Right kidney (tissue), 1 donor: ENCODE data around the gene TCIRG1.

Source experiments
- DNase-seq: peaks from one replicate; pipeline ENCODE4 v3.0.0-alpha.2; 2016

Gene TCIRG1

DNA sequence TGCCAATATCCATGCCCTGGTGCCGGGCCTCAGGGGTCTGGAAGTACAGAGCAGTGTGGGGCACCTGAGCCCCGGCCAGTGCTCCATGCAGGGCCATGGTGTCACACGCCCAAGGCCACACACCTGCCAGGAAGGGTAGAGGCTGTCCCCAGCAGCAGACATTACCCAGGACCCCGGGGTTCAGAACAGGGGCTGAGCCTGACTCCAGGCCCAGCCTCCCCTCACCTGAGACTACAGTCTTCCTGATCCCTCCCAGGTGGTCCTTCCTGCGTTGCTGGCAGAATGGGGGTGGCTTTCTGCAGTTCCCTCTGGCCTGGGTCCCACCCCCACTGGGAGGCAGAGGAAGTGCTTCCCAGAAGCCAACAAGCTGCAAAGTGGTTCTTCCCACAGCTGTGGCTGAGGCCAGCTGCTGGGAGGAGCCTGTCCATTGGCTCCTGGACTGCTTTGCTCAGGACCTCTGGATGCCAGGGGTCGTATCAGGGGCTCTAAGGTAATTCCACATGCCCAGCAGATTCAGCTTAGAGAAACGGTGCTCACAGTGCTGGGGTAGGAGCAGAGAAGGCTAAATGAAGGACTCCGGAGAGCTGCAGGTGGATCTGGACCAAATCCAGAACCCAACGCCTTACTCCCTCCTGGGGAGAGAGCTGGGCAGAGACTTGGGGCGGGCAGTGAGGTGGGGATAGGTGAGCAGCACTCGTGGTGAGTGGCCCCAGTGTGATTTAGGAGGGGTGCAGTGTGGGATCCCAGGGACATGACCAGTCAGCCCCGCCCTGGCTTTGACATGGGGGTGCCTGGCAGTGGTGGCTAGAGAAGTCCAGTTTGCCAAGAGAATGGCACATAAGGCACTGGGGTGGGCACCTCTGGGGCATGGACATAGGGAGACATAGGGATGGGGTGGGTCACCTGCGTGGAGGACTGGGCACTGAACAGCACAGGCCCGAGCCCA is 12.6 kb downstream of the TCIRG1 start:
- no peak for DNase-seq

DNA sequence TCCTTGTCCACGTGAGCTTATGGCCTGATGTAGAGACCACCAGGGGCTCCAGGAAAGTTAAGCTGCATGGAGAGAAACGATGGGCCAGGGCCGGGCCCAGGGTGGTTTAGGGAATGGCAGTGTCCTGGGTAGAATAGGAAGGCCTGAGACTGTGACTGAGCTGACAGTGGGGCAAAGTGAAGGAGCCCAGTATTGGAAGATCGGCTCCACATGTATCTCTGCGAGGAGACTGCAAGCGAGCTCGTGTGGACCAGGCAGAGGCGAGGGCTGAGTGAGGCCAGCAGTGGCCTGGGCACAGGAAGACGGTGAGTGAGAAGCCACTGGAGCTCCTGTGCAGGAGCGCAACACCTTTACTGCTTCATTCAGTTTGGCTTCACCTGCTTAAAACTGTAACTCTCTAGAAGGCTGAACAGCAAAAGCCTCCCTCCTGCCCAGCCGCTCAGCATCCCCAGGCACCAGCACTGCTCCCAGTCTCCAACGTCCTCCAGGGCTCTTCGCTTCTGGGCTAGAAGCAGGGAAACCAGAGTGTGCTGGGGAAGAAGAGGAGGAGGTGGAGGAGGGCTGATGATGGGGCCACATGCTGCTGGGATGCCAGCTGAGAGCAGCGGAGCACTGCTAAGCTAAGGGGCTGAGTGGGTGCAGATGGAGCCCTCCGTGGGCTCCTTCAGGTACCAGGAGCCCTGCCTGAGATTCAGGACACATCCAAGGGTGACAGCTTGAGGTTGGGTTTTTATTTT is 13.5 kb downstream of the TCIRG1 start:
- no peak for DNase-seq

DNA sequence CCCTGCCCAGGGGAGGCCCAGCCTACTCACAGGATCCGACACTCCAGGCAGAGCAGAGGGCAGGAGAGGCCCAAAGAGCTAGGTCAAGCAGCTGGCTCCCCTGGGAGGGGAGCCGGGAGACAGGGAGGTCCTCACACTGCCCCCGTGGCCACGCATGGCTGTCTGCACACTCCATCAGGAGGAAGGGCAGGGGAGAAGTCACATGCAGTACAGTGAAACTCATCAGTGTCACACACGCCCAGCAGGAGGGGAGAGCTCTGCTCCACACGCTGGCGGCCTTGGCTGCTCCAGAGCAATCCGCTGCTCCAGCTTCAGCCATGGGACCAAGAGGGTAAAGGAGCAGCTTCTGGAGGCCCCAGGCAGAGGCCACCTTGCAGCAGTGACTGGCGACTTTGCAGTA is 14.3 kb downstream of the TCIRG1 start:
- DNase-seq: no peak

DNA sequence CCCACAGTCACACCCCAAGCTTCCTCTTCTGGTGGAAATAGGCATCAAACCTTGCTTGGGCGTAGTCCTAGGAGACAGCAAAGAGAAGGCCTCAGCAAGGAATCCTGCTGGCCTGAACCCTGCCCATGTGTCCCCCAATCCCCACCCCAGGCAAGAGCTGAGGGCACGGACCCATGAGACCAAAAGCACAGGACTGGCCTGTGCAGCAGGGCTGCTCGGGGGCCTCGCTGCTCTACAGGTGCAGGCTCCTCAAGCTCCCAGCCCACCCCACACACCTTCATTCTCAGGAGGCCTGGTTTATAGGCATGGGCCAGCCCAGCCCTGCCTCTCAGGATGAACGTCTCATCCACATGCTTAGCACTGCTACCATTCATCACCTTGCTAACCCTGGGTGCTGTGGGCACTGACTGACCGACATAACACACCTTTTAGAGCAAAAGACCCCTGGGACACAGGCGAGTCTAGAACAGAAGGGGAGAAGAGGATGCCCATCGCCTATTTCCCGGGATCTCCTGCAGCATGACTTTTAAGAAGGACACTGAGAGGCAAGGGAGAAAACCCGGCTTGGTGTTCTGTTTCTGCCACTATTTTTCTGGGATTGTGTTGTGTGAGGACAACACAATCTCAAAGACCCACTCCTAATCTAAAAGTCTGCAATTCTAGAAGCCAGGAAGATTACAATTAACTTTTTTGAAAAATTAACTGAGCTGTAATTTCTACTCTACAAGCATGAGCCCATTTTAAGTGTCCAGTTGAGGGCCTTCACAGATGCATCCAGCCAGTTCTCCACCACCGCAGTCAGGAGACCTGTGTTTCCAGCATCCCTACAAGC is 15.4 kb downstream of the TCIRG1 start:
- no peak for DNase-seq

DNA sequence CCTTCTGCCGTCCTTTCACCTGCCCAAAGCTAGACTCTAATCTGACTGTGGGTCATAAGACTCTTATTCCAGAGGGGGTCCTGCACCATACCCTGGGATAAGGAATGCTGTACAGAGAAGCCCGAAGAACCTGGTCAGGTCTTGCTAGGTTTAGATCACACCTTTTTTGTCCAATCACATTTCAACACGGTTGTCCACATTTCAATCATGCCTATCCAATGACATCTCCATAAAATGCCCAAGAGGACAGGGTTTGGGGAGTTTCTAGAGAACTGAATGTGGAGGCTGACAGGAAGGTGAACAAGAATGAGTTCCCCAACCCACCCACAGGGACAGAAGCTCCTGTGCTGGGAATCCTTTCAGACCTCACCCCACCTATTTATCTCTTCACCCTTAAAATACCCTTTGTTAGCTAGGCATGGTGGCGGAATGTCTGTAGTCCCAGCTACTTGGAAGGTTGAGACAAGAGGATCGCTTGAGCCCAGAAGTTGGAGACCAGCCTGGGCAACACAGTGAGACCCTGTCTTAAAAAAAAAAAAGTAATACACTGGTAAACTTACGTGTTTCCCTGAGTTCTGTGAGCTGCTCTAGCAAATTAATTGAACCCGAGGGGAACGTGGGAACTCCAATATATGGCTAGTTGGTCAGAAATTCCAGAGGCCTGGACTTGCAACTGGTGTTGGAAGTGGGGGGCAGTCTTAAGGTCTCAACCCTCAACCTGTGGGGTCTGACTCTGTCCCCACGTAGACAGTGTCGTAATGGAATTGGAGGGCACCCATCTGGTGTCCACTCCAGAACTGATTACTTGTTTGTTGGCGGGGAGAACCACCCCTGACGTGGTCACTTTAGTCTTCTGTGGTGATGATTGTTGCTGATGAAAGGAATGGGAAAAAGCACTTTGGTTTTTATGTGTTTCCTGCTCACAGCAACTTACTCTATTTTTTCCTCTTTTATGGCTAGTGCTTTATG is 17.8 kb downstream of the TCIRG1 start:
- no peak for DNase-seq

DNA sequence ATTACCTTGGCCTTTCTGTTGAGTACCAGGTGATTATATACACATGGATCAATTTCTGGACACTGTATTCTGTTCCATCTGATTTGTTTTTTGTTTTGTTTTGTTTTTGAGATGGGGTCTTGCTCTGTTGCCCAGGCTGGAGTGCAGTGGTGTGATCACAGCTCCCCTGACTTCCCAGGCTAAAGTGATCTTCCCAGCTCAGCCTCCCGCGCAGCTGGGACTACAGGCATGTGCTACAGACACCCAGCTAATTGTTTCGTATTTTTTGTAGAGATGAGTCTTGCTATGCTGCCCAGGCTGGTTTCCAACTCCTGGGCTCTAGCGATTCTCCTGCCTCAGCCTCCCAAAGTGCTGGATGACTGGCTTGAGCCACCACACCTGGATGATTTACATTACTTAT is 19.0 kb downstream of the TCIRG1 start:
- DNase-seq: no peak

DNA sequence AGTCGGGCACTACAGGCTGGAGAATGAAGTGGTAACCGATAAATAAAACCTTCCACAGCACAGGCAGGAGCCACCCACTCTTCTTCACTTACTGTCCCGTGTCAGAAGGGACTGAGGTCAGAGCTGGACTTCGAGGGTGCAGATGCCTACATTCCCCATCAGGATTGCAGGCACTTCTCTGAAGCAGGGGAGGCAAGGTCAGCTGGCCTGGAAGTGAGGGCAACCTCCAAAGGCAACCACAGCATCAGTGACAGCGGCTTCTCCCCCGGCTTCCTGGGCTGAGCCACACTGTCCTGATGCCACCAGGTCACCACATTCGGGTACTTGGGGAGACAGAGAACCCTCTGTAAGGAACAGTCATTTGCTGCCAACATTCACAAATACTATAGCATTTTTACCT is 22.7 kb downstream of the TCIRG1 start:
- DNase-seq: no peak

DNA sequence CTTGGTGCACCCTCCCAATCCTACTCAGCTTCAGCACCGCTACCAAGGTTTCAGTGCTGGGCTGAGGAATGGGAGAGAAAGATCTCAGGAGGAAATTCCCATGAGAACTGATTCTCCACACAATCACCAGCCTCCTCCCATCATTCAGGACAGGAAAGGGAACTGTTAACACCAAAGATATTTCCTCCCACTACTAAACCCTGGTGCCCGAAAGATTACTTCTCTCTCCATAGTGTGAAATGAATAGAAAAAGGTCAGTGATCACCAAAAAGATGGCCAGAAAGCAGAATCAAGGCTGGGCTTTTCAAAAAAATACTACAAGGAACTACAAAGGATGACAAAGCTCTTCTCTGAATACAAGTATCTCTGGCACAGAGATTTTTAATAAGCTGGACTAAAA is 26.1 kb downstream of the TCIRG1 start:
- DNase-seq: no peak

DNA sequence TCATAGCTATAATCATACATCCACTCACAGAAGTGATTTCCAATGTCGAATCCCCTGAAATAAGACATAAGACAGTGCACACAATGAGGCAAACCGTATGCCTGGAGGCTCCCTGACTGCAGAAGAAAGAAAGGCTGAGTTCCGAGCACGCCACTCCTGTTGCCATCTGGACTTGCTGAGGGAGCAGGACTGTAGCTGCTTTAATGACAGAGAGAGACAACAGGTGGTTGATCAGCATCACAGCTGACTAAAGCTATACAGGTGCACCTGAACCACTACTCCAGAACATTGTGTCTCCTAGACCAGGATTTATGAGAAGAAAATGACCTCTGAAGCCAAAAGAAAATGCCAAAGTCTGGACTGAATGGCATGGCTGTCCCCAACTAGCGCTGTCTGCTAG is 27.0 kb downstream of the TCIRG1 start:
- DNase-seq: no peak

DNA sequence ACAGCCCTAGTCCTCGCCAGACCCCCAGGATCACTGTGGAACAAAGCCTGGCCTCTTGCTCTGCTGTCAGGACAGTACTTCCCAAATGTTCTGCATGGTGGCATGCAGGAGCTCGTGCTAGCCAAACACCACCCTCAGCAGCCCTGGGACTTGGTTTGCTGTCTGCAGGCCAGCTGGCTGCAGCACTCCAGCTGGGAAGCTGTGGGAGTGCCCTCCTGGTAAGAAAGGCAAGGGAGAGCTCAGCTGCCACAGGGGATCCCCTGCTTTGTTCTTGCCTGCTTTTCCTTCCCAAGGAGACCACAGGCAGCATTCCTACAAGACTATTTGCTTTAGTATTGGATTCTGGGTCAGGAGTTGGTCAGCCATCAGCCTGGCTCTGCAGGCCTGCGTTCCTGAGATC is 27.9 kb downstream of the TCIRG1 start:
- DNase-seq: no peak

DNA sequence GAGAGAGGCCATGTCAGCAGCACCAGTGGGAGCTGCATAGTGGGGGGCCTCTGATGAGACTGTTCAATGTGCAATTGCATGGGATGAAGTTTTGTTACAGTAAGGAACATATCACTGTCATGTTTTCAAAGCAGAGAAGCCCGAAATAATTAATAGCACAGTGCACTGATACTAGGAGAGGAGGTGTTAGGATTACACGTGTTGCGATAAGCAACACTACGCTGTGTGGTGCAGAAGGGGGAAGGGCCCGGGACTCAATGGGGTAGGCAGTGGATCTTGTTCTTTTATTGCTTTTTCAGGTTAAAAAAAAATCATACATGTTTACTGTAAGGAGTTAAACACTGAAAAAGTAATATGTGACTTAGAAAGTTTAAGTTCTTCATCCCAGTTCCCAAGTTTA is 29.2 kb downstream of the TCIRG1 start:
- no peak for DNase-seq

DNA sequence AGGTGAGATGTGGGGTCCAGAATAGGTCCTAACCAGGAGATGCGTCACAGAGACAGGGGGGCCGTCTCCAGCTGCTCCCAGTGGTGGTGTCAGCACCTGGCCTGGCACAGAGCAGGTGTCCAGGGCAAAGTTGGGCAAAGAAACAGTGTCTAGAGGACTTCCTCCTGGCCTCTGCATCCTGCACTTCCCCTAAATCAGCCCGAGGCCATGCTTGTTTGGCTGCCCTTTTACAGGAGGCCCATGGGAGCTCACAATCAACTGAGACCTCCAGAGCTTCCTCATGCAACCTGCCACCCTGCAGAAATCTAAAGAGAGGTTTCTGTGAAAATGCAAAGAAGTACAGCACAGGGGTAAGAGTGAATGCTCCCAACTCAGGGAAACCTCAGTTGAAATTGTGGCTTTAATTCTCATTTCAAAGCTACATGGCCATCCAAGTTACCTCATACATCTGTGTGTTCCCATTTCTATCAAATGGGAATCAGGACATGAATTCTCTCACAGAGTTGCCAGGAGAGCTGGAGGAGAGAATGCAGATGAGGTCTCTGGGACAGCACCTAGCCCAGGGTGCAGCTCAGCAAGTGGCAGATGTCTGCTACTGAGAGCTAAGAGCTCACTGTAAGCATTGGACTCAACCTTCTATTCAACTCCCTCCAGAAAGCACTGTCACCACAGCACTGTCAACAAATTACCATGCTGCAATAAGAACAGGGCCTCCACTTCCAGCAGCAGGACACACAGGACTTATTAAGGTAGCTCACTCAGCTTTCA is 32.6 kb downstream of the TCIRG1 start:
- DNase-seq: no peak

DNA sequence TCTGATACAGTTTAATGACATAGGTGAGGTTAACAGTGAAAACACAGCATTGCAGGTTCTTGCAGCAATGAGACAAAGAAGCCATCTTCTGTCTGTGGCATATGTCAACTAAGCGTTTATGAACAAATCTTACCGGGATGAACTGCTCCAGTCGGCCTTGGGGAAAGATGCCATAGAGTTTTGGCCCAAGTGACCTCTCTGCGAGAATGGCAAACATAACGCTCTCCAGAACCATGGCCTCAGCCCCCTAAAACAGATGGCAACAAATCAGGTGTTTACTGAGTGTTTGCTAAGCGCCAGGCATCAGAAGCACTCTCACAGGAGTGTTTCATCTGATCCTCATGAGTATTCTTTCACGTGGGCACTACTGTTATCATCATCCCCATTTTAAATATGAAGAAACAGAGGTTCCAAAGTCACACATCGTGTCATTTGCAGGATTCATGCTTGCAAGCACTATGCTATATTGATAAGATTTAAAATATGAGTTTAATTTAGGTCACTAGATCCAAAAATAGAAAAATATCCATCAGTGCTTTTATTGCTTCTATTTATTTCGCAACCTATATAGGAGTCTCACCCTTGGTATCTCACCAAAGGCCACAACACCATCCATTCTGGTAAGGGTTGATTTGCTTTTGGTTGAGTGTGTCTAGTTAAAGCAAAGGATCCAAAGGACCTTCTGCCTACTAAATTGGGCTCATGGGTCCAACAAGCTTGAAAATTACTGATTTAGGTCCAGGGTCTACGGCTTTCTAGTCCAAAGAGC is 35.9 kb downstream of the TCIRG1 start:
- no peak for DNase-seq

DNA sequence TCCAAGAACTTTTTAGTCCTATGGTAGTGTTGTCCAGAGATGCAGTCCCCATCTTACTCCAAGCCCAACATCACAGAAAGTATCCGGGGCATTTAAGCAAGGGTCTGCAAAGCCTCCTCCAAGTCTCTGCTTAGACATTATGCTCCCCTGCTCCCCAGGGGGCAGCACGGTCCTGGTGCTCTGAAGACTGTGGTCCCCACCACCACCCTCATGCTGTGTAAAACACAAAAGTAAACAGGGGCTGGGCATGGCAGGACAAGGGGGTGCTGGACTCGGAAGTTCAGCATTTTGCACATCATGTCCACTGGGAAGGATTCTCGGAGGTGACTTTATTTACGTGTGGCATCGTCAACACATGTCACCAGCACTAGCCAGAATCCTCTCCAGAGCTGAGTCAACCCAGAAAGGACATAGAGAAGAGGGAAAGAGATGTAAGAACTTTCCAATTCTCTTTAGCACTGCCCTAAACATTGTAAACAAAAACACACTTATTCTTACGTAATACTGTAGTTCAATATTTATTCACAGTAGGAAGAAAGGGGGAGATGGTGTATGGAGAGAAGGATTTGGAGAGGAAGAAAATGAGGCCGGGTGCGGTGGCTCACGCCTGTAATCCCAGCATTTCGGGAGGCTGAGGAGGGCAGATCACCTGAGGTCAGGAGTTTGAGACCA is 37.7 kb downstream of the TCIRG1 start:
- DNase-seq: no peak

DNA sequence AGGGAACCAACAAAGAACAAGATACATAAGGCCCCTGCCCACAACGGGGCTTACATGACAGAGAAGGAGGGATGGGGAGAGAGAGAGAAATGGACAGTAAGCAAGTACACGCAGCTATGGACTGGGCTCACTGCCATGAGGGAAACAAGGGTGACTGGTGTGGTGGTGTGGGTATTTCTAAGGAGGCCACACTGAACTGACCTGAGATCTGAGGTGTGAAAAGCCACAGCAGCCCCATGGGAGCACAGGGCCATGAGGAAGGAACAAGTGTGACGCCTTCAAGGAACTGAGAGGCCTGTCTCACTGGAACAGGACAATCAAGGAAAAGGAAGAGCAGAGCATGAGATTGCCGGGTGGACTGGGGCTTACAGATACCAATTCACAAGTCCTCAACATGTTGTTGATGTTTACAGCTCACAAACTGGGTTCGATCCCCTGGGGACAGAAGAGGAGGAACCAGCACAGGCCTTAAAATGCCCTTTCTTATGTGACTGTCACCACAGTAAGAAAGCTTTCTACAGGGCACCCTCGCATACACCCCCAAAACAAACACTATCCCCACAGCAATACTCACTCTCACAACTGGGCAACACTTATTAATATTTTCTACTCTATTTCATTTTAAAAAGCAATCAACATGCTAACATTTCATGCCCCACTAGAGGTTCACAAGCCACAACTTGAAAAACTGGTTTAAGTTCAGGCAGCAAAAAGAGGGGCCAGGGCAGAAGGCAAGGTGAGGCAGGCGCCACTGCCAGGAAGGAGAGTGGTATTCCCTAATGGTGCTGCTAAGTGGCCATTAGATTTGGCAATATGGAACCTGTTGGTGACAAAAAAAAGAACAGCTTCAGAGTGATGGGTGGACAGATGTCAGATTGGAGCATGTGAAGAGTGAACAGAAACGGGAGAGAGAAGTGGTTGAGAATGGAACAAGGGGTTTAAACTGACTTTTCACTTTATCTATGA is 39.1 kb downstream of the TCIRG1 start:
- no peak for DNase-seq

DNA sequence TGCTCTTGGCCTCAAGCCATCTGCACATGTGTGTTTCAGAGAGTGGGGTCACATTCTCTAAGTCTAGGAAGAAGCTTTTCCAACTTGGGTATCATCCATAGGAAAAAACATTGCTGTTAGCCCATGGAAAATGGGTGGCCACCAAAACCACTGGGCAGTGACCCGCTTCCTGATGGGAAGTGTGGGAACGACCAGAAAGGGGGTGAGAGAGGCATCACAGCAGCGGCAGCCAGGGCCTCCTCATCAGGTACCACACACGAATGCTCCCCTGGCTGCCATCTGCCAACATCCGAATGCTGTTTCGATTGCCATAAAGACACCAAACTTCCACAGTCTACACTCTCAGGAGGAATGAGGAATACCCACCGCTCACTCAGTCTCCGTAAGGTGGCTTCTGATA is 42.0 kb downstream of the TCIRG1 start:
- DNase-seq: no peak

DNA sequence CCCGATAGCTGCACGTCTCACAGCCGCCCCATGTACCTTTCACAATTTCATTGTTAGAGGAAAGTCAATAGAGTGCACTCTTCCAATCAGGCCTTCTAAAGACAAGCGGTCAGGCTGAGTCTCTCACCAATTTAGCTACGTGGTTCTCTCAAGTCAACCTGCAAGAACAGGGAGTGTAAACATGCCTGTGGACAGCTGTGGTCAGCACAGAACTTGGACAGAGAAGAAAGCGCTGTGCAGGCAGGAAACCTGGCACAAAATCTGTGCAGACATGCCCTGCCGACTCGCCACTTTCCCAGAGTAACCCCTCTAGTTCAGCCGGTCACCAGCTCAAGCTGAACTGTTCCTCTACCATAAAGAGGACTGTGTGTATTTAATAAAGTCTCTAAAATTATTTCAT is 42.9 kb downstream of the TCIRG1 start:
- no peak for DNase-seq

DNA sequence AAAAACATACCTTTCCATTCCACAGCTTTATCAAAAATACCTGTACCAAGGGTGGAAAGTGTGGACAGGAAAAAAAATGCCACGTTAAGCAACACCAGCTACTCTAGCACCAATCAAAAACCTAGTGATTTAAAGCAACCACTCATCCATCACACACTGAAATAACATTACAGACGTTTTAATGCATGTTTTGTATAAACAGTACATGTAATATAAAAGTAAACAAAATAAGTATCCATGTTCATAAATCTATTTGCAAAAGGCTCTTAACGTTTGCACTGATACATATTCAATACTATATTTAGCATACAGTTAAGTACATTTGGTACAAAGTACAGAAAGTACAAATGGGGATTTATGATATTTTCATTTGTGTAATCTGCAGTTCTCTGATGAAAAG is 43.7 kb downstream of the TCIRG1 start:
- DNase-seq: no peak
